ENCODE data around the gene PTPRB. TPM values are rescaled to one million over a fixed set of nuclear protein-coding genes. Genes with fewer than 3 reads are reported as not detected.

The PTPRB gene
- total and polyA plus RNA-seq, 2 experiments from 2014 or later = 0.36 to 1.7 TPM

- Histone ChIP-seq H3K79me2 (no peaks in the 10 kb centered on the region), H3K9me3 (ENCODE audit: low read depth) (no peaks in the 10 kb centered on the region), H3K36me3 (replicated peaks; ENCODE audit: insufficient read depth, low read depth) (no peaks in the 10 kb centered on the region), H3K27ac (no peak overlapping the region), H3K4me3 (no peak overlapping the region), H3K27me3 (no peaks in the 10 kb centered on the region), H3K9me2 (replicated peaks; ENCODE audit: insufficient read depth) (no peaks in the 10 kb centered on the region), H4K20me1 (ENCODE audit: insufficient read depth, poor library complexity, severe bottlenecking) (no peaks in the 10 kb centered on the region), H2AFZ (no peak overlapping the region), H3K4me2 (no peak overlapping the region), H3K4me1 (ENCODE audit: insufficient read depth) (no peaks in the 10 kb centered on the region)
- no peak for DNase-seq (ENCODE audit: low spot score)
- 88% methylated on average over 4 of the region's 4 CpGs for WGBS (ENCODE audit: low lambda C conversion rate, missing lambda C conversion rate)
- TF ChIP-seq EZH2phosphoT487 (IDR thresholded peaks at IDR 0.05; ENCODE audit: low read depth, severe bottlenecking, unreplicated experiment) (no peak), CTCF (IDR thresholded peaks at IDR 0.05; ENCODE audit: poor library complexity) (no peak), EZH2 (IDR thresholded peaks at IDR 0.05; ENCODE audit: borderline replicate concordance) (no peak)
Measured at GRCh38 chr12:70590549-70591226, 46.5 kb downstream of the PTPRB start.

- no peak overlapping the region for H2AFZ ChIP-seq
- H3K4me2 ChIP-seq = no peak overlapping the region
- no peaks in the 10 kb centered on the region for H3K9me3 ChIP-seq (ENCODE audit: low read depth)
- 39% methylated on average over 6 of the region's 6 CpGs for WGBS (ENCODE audit: low lambda C conversion rate, missing lambda C conversion rate)
- TF ChIP-seq CTCF (IDR thresholded peaks at IDR 0.05; ENCODE audit: poor library complexity) (peak; percentile 80), EZH2 (IDR thresholded peaks at IDR 0.05; ENCODE audit: borderline replicate concordance) (no peak), EZH2phosphoT487 (IDR thresholded peaks at IDR 0.05; ENCODE audit: low read depth, severe bottlenecking, unreplicated experiment) (no peak)
- no peaks in the 10 kb centered on the region for H4K20me1 ChIP-seq (ENCODE audit: insufficient read depth, poor library complexity, severe bottlenecking)
- peak; percentile 86 for DNase-seq (ENCODE audit: low spot score)
- no peaks in the 10 kb centered on the region for H3K79me2 ChIP-seq
- H3K4me3 ChIP-seq = no peak overlapping the region
- H3K4me1 ChIP-seq (ENCODE audit: insufficient read depth) = no peaks in the 10 kb centered on the region
- no peaks in the 10 kb centered on the region for H3K27me3 ChIP-seq
- no peak overlapping the region for H3K27ac ChIP-seq
- H3K9me2 ChIP-seq (replicated peaks; ENCODE audit: insufficient read depth) = no peaks in the 10 kb centered on the region
- no peaks in the 10 kb centered on the region for H3K36me3 ChIP-seq (replicated peaks; ENCODE audit: insufficient read depth, low read depth)
Measured at GRCh38 chr12:70590051-70590450, 47.2 kb downstream of the PTPRB start.

GRCh38 chr12:70584332-70584731 lies 52.9 kb downstream of the PTPRB start:
- Histone ChIP-seq H4K20me1 (ENCODE audit: insufficient read depth, poor library complexity, severe bottlenecking) (no peaks in the 10 kb centered on the region), H3K36me3 (replicated peaks; ENCODE audit: insufficient read depth, low read depth) (no peaks in the 10 kb centered on the region), H3K27me3 (no peaks in the 10 kb centered on the region), H3K9me2 (replicated peaks; ENCODE audit: insufficient read depth) (no peaks in the 10 kb centered on the region), H3K27ac (no peak overlapping the region), H2AFZ (no peak overlapping the region), H3K9me3 (ENCODE audit: low read depth) (no peaks in the 10 kb centered on the region), H3K4me1 (ENCODE audit: insufficient read depth) (no peaks in the 10 kb centered on the region), H3K4me3 (no peak overlapping the region), H3K79me2 (no peaks in the 10 kb centered on the region), H3K4me2 (no peak overlapping the region)
- WGBS (ENCODE audit: low lambda C conversion rate, missing lambda C conversion rate) = 92% methylated on average over 2 of the region's 2 CpGs
- TF ChIP-seq EZH2 (IDR thresholded peaks at IDR 0.05; ENCODE audit: borderline replicate concordance) = no peak
- TF ChIP-seq EZH2phosphoT487 (IDR thresholded peaks at IDR 0.05; ENCODE audit: low read depth, severe bottlenecking, unreplicated experiment) = no peak
- TF ChIP-seq CTCF (IDR thresholded peaks at IDR 0.05; ENCODE audit: poor library complexity) = no peak
- no peak for DNase-seq (ENCODE audit: low spot score)

Measured in hepatocyte (in vitro differentiated cells).